Measurements from ENCODE around the gene GPHN. TPM values are rescaled to one million over a fixed set of nuclear protein-coding genes. Genes with fewer than 3 reads are reported as not detected.

Gene GPHN
- total RNA-seq, 1 donor = 8.3 TPM

DNA sequence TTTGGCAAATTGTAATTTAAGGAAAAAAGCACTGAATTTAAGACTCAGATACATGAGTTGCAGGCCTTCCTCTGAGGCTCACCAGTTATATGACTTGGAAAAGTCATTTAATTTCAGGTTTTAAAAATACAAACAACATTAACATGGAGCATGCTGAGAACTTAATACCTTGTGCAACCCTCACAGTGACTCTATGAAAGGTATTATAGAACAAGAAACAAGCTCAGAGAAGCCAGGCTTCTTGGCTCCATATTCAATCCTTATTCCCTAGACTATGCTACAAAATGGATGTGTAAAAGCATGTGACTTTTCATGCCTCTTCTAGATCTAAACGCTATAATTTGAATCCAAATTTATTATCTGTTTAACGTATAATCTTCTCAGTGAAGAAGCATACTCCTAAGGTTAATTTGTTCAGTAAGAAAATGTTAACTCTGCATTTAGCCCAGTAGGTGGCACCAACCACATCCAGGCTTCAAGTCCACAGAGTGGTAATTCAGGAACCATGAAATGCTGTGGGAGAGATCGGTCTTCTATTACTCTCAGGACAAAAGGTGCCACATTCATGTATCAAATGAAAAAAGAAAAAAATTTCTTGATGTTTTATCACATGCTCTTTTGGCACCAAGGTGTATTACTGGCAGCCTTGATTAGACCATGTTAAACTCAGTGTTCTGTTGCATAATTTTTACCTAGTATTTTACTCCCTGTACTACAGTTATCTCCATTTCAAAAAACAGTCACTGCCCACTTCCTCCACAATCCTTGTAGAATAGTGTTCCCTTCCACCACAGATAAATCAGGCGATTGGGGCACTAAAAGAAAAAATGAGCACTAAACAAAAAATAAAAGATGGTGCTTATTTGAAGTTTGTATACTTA is 12.5 kb upstream of the GPHN start:
- Histone ChIP-seq H3K4me1 (ENCODE audit: insufficient read depth, low read length) (no peaks in the 10 kb centered on the region), H3K27ac (ENCODE audit: low read depth, low read length) (no peak overlapping the region), H3K4me2 (ENCODE audit: insufficient read depth, low read length) (peak overlapping the region; percentile 66), H3K27me3 (ENCODE audit: insufficient read depth, low read length) (no peaks in the 10 kb centered on the region), H4K20me1 (ENCODE audit: insufficient read depth, low read length) (no peaks in the 10 kb centered on the region), H3K9me3 (ENCODE audit: low read depth, low read length) (no peaks in the 10 kb centered on the region), H3K36me3 (ENCODE audit: insufficient read depth, low read length) (no peaks in the 10 kb centered on the region), H2AFZ (ENCODE audit: low read length) (peak overlapping the region; percentile 6), H3K4me3 (ENCODE audit: insufficient read depth, low read length) (peak overlapping the region; percentile 11), H3K79me2 (ENCODE audit: insufficient read depth, low read length) (no peaks in the 10 kb centered on the region)
- peak; percentile 83 for TF ChIP-seq CTCF (IDR thresholded peaks at IDR 0.05; ENCODE audit: extremely low read depth, low read depth, low read length)
- DNase-seq (ENCODE audit: insufficient read length, low spot score, missing footprints) = peak; percentile 85

GRCh38 chr14:66496188-66496807 is 11.6 kb upstream of the GPHN start:
- no peak for DNase-seq (ENCODE audit: insufficient read length, low spot score, missing footprints)
- Histone ChIP-seq H3K4me3 (ENCODE audit: insufficient read depth, low read length) (no peak overlapping the region), H3K4me1 (ENCODE audit: insufficient read depth, low read length) (no peaks in the 10 kb centered on the region), H4K20me1 (ENCODE audit: insufficient read depth, low read length) (no peaks in the 10 kb centered on the region), H3K79me2 (ENCODE audit: insufficient read depth, low read length) (no peaks in the 10 kb centered on the region), H3K27ac (ENCODE audit: low read depth, low read length) (no peak overlapping the region), H3K27me3 (ENCODE audit: insufficient read depth, low read length) (no peaks in the 10 kb centered on the region), H3K9me3 (ENCODE audit: low read depth, low read length) (no peaks in the 10 kb centered on the region), H2AFZ (ENCODE audit: low read length) (no peak overlapping the region), H3K4me2 (ENCODE audit: insufficient read depth, low read length) (no peak overlapping the region), H3K36me3 (ENCODE audit: insufficient read depth, low read length) (no peaks in the 10 kb centered on the region)
- TF ChIP-seq CTCF (IDR thresholded peaks at IDR 0.05; ENCODE audit: extremely low read depth, low read depth, low read length) = no peak

- no peaks in the 10 kb centered on the region for H3K9me3 ChIP-seq (ENCODE audit: low read depth, low read length)
- no peaks in the 10 kb centered on the region for H3K36me3 ChIP-seq (ENCODE audit: insufficient read depth, low read length)
- no peak for DNase-seq (ENCODE audit: insufficient read length, low spot score, missing footprints)
- H3K79me2 ChIP-seq (ENCODE audit: insufficient read depth, low read length) = no peaks in the 10 kb centered on the region
- no peaks in the 10 kb centered on the region for H3K27me3 ChIP-seq (ENCODE audit: insufficient read depth, low read length)
- H3K4me3 ChIP-seq (ENCODE audit: insufficient read depth, low read length) = no peak overlapping the region
- H4K20me1 ChIP-seq (ENCODE audit: insufficient read depth, low read length) = no peaks in the 10 kb centered on the region
- no peak overlapping the region for H3K27ac ChIP-seq (ENCODE audit: low read depth, low read length)
- no peak overlapping the region for H2AFZ ChIP-seq (ENCODE audit: low read length)
- no peaks in the 10 kb centered on the region for H3K4me1 ChIP-seq (ENCODE audit: insufficient read depth, low read length)
- TF ChIP-seq CTCF (IDR thresholded peaks at IDR 0.05; ENCODE audit: extremely low read depth, low read depth, low read length) = no peak
- no peak overlapping the region for H3K4me2 ChIP-seq (ENCODE audit: insufficient read depth, low read length)
Observed at GRCh38 chr14:66496911-66497310, 11.0 kb upstream of the GPHN start.

DNA sequence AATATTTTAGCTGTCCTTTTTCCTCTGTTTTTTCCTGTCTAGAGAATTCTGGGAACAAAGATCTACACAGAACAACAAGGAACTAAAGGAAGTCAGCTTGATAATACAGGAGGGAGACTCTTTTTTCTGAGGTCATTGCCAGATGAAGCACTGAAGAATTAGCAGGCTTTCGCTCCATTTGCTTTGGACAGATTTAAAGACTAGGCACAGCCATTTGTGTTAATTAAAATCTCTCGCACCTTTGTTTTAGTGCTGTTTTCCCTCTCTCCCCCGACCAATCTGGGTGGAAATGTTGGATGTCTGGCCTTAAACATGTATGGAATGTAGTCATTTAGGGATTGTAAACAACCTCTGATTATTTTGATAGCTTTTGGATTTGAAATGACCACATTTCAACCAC is 9.6 kb upstream of the GPHN start:
- H3K4me3 ChIP-seq (ENCODE audit: insufficient read depth, low read length) = no peak overlapping the region
- H3K4me1 ChIP-seq (ENCODE audit: insufficient read depth, low read length) = no peaks in the 10 kb centered on the region
- no peak overlapping the region for H3K27ac ChIP-seq (ENCODE audit: low read depth, low read length)
- H3K27me3 ChIP-seq (ENCODE audit: insufficient read depth, low read length) = no peaks in the 10 kb centered on the region
- no peak overlapping the region for H3K4me2 ChIP-seq (ENCODE audit: insufficient read depth, low read length)
- no peaks in the 10 kb centered on the region for H3K36me3 ChIP-seq (ENCODE audit: insufficient read depth, low read length)
- no peaks in the 10 kb centered on the region for H4K20me1 ChIP-seq (ENCODE audit: insufficient read depth, low read length)
- no peak for DNase-seq (ENCODE audit: insufficient read length, low spot score, missing footprints)
- no peak for TF ChIP-seq CTCF (IDR thresholded peaks at IDR 0.05; ENCODE audit: extremely low read depth, low read depth, low read length)
- H3K9me3 ChIP-seq (ENCODE audit: low read depth, low read length) = no peaks in the 10 kb centered on the region
- H2AFZ ChIP-seq (ENCODE audit: low read length) = peak overlapping the region; percentile 27
- H3K79me2 ChIP-seq (ENCODE audit: insufficient read depth, low read length) = no peaks in the 10 kb centered on the region
